GM18508 (cell line): ENCODE measurements around the gene DCC.

Source experiments
- ATAC-seq: cut with Tn5 transposase; IDR thresholded peaks from one replicate; pipeline ENCODE4 v1.9.1; 2021; ENCODE audit warnings: moderate number of reproducible peaks; ENCODE audit not compliant: insufficient read depth, unreplicated experiment

Gene DCC

DNA sequence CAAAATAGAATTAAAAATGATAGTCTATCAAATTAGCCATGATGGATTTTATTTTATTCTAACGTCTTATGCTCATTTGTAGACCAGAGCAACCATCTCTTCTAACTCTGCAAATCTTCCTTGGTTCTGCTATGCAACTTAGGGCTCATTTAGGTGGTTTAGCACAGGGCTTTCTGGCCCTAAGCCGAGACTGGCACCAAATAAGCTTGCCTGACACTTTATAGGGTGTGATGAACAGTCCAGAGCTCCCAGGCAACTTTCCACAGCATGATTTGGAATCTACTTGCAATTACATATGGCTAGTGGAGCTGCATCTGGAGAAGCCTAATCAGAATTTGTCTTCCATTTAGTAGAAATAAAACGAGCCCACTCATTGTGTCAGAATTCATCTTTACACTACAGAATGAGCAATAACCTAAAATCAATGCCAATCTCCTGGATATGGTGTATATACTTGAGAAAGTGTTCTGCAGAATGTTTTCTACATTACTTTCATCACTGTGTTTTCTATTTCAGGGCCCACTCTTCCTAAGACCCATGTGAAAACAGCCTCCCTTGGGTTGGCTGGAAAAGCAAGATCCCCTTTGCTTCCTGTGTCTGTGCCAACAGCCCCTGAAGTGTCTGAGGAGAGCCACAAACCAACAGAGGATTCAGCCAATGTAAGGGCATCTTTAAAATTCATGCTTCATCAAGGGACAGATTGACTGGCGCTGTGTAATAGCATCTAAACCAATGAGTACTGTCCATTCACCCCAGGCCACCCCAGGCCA, 1186.3 kb downstream of the DCC start:
- ATAC-seq: no peak

DNA sequence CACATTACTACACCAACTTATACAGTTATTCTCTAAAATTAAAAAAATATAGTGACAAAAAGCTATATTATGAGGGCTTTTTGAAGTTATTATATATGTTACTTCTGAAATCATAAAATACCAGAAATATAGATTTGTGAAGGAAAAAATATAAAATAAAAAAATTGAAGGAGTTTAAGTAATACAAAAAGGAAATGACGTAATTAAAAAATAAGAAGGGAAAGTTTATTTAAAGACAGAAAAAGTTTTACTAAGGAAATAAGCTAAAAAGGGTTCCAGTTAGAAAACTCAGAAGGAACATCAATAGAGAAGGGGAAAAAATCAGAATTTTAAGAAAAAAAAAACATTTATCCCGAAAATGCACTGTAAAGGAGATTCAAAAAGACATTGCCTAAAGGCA, 1187.4 kb downstream of the DCC start:
- ATAC-seq: no peak

DNA sequence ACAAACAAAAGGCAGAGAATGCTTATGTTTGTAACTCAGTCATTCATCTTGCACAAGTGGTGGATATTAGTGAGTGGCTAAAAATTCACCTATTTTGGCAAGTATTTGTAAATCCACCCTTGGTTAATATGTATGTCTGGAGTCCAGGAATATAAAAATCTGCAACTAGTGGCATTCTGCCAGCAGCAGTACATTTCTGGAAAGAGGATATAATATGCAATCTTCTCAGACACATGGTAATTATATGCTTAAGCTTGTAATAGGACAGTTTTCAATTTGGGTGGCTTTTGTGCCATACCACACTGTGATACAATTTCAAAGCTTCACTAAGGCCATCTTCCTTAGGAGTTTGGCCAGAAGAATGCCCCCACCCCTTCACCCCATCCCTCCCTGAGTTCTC, 1191.2 kb downstream of the DCC start:
- ATAC-seq: no peak

DNA sequence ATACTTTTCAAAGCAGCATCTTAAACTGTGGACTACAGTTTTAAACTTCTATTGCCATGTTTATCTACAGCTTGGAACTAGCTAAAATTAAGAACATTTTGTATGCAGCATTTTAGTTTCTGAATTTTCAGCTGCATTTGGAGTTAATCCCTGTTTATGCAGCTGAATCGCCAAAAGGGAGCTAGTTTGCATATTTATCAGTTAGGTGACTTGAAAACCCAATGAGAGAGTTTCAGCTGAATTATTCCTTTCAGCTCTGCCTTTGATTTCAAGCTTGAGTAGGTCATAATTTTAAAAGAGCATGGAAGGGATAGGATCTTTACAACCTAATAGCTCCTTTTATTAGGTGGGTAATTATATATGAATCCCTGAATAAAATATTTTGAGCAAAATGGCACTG, 1191.9 kb downstream of the DCC start:
- ATAC-seq: no peak

DNA sequence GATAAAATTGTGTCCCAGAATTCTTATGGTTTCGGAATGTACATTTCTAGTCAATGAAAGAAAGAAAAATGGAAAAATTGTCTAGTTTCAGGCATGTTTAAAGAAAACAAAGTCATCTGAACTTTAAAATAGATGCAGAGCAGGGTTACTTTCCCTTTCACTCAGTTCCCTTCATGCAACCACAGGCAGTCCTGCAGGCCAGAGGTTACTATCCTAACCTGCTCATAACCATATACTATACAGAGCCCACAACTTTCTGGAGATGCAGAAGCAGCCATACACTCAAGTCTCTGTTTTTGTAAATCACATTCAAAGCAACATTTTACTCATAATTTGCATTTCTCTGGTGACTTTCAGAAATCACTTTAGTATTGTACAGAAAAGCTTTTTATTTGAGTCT, 1194.2 kb downstream of the DCC start:
- no peak for ATAC-seq

DNA sequence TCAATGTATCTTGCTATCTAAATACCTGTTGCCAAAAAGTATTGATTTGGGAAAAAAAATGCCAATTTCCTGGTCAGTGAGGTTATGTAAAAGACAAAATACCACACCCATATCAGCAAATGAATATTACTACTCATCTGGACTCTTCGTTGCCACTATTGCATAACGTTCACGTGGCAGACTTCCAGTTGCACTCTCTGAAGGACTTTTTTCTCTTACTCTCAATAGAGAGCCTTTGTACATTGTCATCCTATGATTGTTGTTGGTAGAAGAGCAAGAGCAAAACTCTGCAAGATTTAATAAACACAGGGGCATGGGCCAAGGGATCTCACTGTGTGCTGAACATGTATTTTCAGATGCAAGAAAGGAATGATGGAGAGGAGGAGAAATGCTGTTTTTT, 1194.7 kb downstream of the DCC start:
- ATAC-seq: no peak

DNA sequence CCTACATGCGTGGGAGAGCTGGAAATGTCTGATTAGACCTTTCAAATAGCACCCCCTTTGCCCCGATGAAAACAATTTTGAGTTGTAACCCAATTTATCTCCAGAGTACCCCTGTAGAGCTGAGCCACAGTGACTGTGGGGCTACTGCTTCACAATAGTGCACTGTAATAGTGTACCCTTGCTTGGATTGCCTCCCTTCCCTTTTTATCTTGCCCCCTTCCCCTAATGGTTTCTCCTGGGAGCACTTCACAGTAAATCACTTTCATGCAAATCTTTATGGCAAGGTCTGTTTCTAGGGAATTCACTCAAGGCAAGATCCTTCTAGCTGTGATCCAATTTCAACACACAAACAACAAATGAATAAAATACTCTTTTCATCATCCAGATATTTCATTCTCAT, 1196.9 kb downstream of the DCC start:
- ATAC-seq: no peak

DNA sequence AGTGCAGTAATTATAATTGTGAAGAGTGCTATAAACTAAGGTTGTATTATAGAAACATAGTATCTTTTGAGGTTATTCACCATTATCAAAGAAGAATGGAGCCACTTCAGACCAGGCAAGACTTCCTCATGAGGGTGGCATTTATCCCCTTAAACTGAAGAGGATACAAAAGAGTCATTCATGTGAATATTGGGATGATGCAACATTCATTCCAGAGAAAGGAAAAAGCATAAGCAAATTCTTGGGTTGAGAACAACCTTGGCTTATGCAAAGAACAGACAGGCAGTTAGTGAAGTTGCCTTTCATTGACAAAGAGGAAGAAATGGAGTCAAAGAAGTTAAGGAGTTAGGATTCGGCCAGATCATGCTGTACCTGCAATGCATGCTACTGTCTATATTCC, 1201.9 kb downstream of the DCC start:
- ATAC-seq: no peak

DNA sequence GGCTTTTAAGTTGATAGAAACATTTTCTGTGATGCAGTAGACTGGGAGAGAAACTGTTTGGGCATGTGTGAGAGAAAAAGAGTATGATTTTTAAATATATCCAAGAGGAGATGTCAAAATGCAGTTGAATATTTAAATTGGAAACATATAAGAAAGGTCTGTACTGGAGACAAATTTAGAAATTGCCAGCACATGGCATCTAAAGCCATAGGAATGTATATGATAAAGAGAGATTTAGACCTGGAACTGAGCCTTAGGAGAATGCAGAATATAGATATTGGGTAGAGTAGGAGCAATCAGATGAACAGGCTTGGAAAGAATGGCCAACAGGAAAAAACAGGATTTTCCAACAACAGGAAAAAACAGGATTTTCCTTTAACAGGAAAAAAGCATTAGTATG, 1203.7 kb downstream of the DCC start:
- no peak for ATAC-seq

DNA sequence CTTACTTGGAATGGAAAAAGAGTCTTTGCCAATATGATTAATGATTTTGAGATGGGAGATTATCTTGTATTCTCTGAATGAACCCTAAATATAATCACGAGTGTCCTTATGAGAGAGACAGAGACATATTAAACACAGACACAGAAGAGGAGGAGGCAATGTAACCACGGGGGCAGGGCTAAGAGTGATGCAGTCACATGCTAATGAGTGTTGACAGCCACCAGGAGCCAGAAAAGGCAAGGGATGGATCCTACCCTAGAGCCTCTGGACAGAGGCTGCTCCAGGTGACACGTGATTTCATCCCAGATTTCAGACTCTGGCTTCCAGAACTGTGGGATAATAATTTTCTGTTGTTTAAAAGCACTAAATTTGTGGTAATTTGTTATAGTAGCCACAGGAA, 1204.9 kb downstream of the DCC start:
- ATAC-seq: no peak

DNA sequence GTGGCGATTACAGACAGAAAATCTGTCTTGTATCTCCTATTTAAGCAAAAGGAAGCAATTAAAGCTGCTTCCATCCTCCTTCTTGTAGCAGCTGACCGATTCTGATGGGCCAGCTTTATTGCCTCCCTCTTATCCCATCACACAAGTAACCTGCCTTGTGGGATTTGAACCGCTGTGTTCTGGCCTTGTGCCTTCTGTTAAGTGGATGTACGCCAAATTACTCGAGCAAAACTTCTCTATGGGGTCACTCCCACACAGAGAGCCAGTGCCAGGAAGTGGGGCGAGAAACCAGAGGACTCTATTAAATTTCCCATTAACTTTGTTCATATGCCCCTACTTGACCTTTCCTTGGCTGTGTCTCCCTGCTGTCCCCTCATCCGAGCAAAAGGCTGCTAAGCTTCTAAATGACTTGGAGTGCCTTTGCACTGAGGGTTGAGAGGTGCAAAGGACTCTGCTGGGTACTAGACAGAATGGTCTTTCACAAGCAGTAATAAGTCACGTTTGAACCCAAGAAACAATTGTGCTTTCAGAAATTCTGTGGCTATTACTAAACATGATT, 1212.0 kb downstream of the DCC start:
- no peak for ATAC-seq

DNA sequence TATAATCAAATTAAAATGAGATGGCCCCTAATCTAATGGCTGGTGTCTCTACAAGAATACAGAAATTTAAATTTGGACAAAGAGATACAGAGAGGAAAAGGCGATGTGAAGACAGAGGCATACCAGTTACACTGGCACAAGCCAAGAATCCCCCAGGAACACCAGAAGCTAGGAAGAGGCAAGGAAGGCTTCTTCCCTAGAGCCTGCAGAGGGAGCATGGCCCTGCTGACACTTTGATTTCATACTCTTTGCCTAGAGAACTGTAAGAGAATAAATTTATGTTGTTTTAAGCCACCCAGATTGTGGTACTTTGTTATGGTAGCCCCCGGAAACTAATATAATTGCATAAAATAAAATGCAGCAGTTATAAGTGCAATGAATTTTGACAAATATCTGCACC, 1213.0 kb downstream of the DCC start:
- ATAC-seq: no peak

DNA sequence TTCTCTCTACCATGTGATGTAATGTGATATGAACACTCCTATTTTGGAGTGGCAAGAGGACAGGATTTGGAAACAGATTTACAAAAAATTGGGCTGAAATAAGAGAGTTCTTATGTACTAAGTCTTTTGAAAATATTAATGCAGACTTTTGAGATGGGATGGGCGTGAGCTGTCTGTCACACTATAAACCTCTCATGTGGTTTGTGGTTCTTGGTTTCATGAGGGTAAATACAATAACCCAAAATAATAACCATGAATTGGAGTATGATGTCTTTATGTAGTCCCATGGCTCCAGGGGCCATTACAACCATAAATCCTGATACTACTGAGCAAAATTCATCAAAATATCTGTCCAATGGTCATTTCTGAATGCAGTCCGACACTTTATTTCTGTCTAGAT, 1216.5 kb downstream of the DCC start:
- no peak for ATAC-seq

DNA sequence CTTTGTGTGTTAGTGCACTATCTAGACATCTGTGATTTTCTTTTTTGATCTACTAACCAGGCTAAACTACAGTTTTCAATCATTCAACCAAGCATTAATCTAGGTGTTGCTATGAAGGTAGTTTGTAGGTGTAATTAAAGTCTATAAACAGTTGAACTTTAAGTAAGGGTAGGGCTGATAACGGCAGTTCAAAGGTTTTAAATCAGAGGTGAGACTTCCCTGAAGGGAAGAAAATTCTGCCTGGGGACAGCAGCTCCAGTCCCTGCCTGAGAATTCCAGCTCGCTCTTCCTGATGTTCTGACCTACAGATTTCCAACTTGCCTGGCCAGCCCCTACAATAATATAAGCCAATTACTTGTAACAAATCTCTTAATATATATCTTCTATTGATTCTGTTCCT, 1220.5 kb downstream of the DCC start:
- no peak for ATAC-seq

DNA sequence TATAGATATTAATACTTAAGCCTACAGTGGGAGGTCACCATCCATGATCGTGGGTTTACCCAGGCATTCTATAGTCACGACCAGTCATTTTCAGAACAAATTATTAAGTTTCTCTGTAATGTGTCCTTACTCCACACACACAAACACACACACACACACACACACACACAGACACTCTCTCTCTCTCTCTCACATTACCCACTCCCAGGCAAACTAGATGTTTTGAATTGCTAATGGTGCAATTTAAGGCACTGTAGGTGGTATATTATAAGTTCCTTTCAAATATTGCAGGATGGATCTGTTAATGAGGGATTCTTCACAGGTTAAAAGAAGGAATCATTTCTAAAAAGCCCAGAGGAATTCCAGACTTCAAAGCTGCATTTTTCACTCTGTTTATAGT, 1226.6 kb downstream of the DCC start:
- ATAC-seq: no peak

DNA sequence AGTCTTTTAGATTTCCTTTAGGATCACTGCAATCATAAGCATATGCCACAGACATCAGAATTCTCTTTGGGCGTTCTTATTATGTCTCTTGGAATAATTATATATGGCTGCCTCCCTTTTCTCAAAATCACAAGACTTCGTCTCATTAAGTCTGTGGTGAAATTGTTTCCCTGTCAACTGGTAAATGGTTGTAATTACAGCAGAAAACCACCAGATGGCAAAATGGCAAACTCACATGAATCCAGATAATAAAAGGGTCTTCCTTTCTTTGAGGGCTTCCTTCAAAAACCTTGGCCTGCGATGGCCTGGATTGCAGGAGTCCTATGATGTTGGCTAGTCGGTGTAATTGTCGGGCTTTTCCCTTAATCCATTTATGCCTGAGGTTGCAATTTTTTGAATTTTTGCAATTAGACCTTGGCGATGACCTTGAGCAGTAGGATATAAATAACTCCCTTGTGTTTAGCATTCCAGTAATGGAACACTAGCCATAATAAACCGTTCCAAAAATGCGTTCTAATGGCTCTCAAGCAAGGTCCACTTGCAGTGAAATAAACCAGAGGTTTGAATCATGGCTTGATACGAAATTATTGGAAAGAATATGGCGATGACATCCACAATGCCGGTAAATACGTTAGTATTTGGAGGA, 1228.1 kb downstream of the DCC start:
- no peak for ATAC-seq
